ENCODE measurements around the gene ZSCAN10. TPM values are rescaled to one million over a fixed set of nuclear protein-coding genes. Genes with fewer than 3 reads are reported as not detected.

The ZSCAN10 gene
- total RNA-seq, 2 donors from 2014 or later = not detected

DNA sequence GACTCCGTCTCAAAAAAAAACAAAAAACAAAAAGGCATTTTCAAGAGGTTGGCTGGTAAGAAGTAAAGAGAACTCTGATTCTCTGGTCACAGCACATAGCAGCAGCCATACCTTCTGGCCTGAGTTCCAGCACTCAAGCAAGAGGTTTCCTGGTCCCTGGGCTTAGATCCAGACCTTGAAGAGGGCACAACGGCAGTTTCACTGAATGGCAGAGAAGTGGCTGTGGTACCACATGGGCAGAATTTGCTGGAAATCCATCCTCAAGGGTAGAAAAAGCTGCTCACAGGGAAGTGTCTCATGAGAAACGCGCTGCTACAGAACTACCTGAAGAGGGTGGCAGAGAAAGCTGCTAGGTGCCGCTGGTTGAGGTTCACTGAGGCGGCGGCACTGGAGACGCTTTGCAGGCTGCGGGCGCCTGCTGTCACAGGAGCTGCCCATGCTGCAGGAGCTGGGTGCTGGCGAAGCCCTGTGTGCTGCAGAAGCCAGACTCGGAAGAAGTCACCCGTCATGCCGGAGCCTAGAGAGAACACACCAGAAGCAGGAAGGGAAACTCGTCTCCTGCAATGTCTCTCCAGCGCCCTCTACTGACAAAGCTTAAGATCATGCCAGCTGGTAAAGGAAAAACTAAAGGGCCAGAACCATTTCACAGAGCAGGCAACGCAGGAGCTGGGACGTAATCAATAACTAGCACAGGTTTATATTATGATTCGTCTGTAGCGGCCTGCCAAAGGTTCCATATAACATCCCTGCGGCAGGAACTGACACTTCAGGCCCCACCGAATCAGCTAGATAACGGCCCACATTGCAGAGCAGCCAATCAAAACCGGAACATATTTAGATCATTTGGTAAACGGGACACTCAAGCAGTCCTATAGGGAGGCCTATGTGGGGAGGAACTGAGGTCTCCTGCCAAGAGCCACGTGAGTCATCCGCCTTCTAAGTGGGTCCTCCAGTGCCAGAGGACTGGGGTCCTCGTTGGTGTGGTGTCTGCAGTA lies 30.3 kb upstream of the ZSCAN10 start:
- TF ChIP-seq CTCF (IDR thresholded peaks at IDR 0.05) = peak; percentile 91 to 94
- Histone ChIP-seq H3K36me3 (peaks cover 5% of the 10 kb centered on the region), H3K4me1 (peaks cover 0 to 40% of the 10 kb centered on the region in 2 donors), H3K9me3 (no peaks in the 10 kb centered on the region), H3K4me3 (peak overlapping the region; percentile 41 to 56), H3K27ac (peak overlapping the region; percentile 72 to 73), H3K27me3 (no peaks in the 10 kb centered on the region)
- peak; percentile 79 for DNase-seq (ENCODE audit: low spot score)

DNA sequence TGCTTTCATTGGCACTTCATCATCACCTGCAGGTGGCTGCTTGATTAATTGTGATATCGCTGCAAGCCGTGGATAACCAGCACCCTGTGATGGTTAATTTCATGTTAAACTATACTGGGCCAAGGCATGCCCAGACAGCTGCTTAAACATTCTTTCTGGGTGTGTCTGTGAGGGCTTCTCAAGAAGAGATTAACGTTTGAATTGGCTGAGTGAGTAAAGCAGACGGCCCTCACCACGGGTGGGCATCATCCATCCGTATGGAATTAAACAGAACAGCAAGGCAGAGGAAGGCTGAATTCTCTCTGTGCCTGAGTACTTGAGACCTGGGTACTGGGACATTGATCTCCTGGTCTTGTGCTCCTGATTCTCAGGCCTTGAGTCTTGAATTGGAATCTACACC lies 28.7 kb upstream of the ZSCAN10 start:
- Histone ChIP-seq H3K27me3 (no peaks in the 10 kb centered on the region), H3K4me1 (peaks cover 0 to 37% of the 10 kb centered on the region in 2 donors), H3K36me3 (peaks cover 5% of the 10 kb centered on the region), H3K9me3 (no peaks in the 10 kb centered on the region), H3K27ac (no peak overlapping the region), H3K4me3 (no peak overlapping the region)
- TF ChIP-seq CTCF (IDR thresholded peaks at IDR 0.05) = no peak
- DNase-seq (ENCODE audit: low spot score) = no peak

- H3K4me1 ChIP-seq = peaks cover 0 to 29% of the 10 kb centered on the region in 2 donors
- H3K27ac ChIP-seq = peak overlapping the region; percentile 54 to 64
- peak; percentile 96 for DNase-seq (ENCODE audit: low spot score)
- no peaks in the 10 kb centered on the region for H3K27me3 ChIP-seq
- peak; percentile 16 to 32 for TF ChIP-seq CTCF (IDR thresholded peaks at IDR 0.05)
- peaks cover 12% of the 10 kb centered on the region for H3K36me3 ChIP-seq
- peak overlapping the region; percentile 52 to 81 for H3K4me3 ChIP-seq
- H3K9me3 ChIP-seq = no peaks in the 10 kb centered on the region
These were observed 25.1 kb upstream of the ZSCAN10 start for GRCh38 chr16:3123986-3124886.

- no peaks in the 10 kb centered on the region for H3K9me3 ChIP-seq
- DNase-seq (ENCODE audit: low spot score) = no peak
- H3K36me3 ChIP-seq = peaks cover 24% of the 10 kb centered on the region
- no peak for TF ChIP-seq CTCF (IDR thresholded peaks at IDR 0.05)
- H3K4me3 ChIP-seq = no peak overlapping the region
- H3K4me1 ChIP-seq = peaks cover 0 to 18% of the 10 kb centered on the region in 2 donors
- no peaks in the 10 kb centered on the region for H3K27me3 ChIP-seq
- no peak overlapping the region for H3K27ac ChIP-seq
These were observed 24.0 kb upstream of the ZSCAN10 start for GRCh38 chr16:3122926-3123570.

GRCh38 chr16:3121851-3122467 lies 22.9 kb upstream of the ZSCAN10 start:
- peaks cover 0 to 18% of the 10 kb centered on the region in 2 donors for H3K4me1 ChIP-seq
- no peaks in the 10 kb centered on the region for H3K27me3 ChIP-seq
- H3K4me3 ChIP-seq = no peak overlapping the region
- no peak for TF ChIP-seq CTCF (IDR thresholded peaks at IDR 0.05)
- peaks cover 24% of the 10 kb centered on the region for H3K36me3 ChIP-seq
- DNase-seq (ENCODE audit: low spot score) = no peak
- no peaks in the 10 kb centered on the region for H3K9me3 ChIP-seq
- no peak overlapping the region for H3K27ac ChIP-seq

All from right atrium auricular region (tissue), 2 donors.